K562 (cell line): ENCODE results near the gene NCOA4. TPM values are rescaled to one million over a fixed set of nuclear protein-coding genes. Genes with fewer than 3 reads are reported as not detected.

Source experiments
- ATF7 ChIP-seq: fragments of 450-650 bp; IDR thresholded peaks from 2 replicates; pipeline ENCODE4 v1.7.1; 2014; ENCODE audit warnings: mild to moderate bottlenecking, moderate library complexity
- ELF2 ChIP-seq: fragments of 250-450 bp; sonication (Bioruptor Pico); IDR thresholded peaks from 2 replicates; pipeline ENCODE4 v1.5.0; 2021; ENCODE audit warnings: mild to moderate bottlenecking
- ELF4 ChIP-seq: fragments of 450-650 bp; formaldehyde crosslinking; IDR thresholded peaks from 2 replicates; pipeline ENCODE4 v1.4.0; 2022; ENCODE audit warnings: missing genetic modification characterization
- HEY1 ChIP-seq: fragments of 250-450 bp; sonication (Bioruptor Pico); IDR thresholded peaks from 2 replicates; pipeline ENCODE4 v1.5.0; 2020; ENCODE audit warnings: mild to moderate bottlenecking, moderate library complexity, borderline replicate concordance
- HSF4 ChIP-seq: fragments of 250-450 bp; sonication (Bioruptor Pico); IDR thresholded peaks from 2 replicates; pipeline ENCODE4 v2.1.2; 2022; ENCODE audit warnings: mild to moderate bottlenecking, moderate library complexity, borderline replicate concordance
- KAT2B ChIP-seq: IDR thresholded peaks from one replicate; pipeline ENCODE4 v1.6.1; 2012; ENCODE audit warnings: low read depth, mild to moderate bottlenecking, control low read depth, inconsistent platforms, low read length, moderate library complexity
- MCM2 ChIP-seq: fragments of 450-650 bp; IDR thresholded peaks from 2 replicates; pipeline ENCODE4 v1.6.1; 2017; ENCODE audit warnings: low read depth, mild to moderate bottlenecking
- NR1H2 ChIP-seq: sonication (generic); formaldehyde crosslinking; IDR thresholded peaks from 2 replicates; pipeline ENCODE4 v1.4.0; 2020; ENCODE audit warnings: mild to moderate bottlenecking, missing genetic modification reagents
- PHB ChIP-seq: fragments of 250-450 bp; sonication (Bioruptor Pico); IDR thresholded peaks from 2 replicates; pipeline ENCODE4 v1.5.0; 2021
- RBM22 ChIP-seq: fragments of 200-400 bp; formaldehyde crosslinking; IDR thresholded peaks from 2 replicates; pipeline ENCODE4 v1.6.1; 2018; ENCODE audit warnings: low read length, low read depth; ENCODE audit not compliant: poor library complexity, severe bottlenecking
- SAFB ChIP-seq: fragments of 200-400 bp; formaldehyde crosslinking; IDR thresholded peaks from 2 replicates; pipeline ENCODE4 v1.6.1; 2017; ENCODE audit warnings: low read depth, low read length, borderline replicate concordance
- SIX5 ChIP-seq, 2 experiments: IDR thresholded peaks; 2 replicates each; pipeline ENCODE4 v1.6.1; 2011; ENCODE audit warnings: low read length in 2 of 2, borderline replicate concordance in 1 of 2, low read depth in 1 of 2, mild to moderate bottlenecking in 1 of 2, moderate library complexity in 1 of 2; ENCODE audit not compliant: insufficient read depth in 1 of 2
- STAT6 ChIP-seq: sonication (generic); formaldehyde crosslinking; IDR thresholded peaks from 2 replicates; pipeline ENCODE4 v1.8.1; 2023; ENCODE audit warnings: mild to moderate bottlenecking, missing genetic modification reagents
- VEZF1 ChIP-seq: fragments of 200-800 bp; sonication (Bioruptor generic); IDR thresholded peaks from 2 replicates; pipeline ENCODE4 v1.6.1; 2017; ENCODE audit warnings: missing genetic modification characterization, missing compliant biosample characterization
- ZBTB17 ChIP-seq: fragments of 450-650 bp; formaldehyde crosslinking; IDR thresholded peaks from 2 replicates; pipeline ENCODE4 v1.4.0; 2020; ENCODE audit warnings: mild to moderate bottlenecking
- ZNF253 ChIP-seq: fragments of 250-450 bp; sonication (Bioruptor Pico); conservative IDR thresholded peaks from 2 replicates; pipeline ENCODE4 v1.6.1; 2021; ENCODE audit warnings: mild to moderate bottlenecking
- ZNF384 ChIP-seq: IDR thresholded peaks from 2 replicates; pipeline ENCODE4 v1.6.1; 2012; ENCODE audit warnings: low read depth, low read length, improper control_type of control experiment
- ZNF444 ChIP-seq: fragments of 250-450 bp; sonication (Bioruptor Pico); IDR thresholded peaks from 2 replicates; pipeline ENCODE4 v1.4.0; 2020; ENCODE audit warnings: mild to moderate bottlenecking, moderate library complexity
- ZNF609 ChIP-seq: sonication (generic); formaldehyde crosslinking; IDR thresholded peaks from 2 replicates; pipeline ENCODE4 v1.8.1; 2023; ENCODE audit warnings: missing genetic modification reagents, mild to moderate bottlenecking, borderline replicate concordance
- polyA plus RNA-seq, 8 experiments: library from polyadenylated mRNA; depleted of rRNA in 4 of 8; stranded (reverse) in 5 of 8; unstranded in 3 of 8; fragments of >200 nt; fragmentation: Nextera tagmentation in 2 of 8; fragmentation: Illumina TruSeq in 1 of 8; extraction: Ambion mirVana in 2 of 8; extraction: Trizol in 1 of 8; gene quantifications; 2 replicates each; pipeline versions ENCODE4 v1.2.1 to v1.2.3, GENCODE V29; 2011 to 2014; ENCODE audit warnings: inconsistent platforms in 1 of 8, missing spikeins in 1 of 8
- total RNA-seq, 7 experiments: library from RNA; depleted of rRNA in 6 of 7; stranded (reverse); fragments of >200 nt in 6 of 7; fragmentation: Illumina TruSeq in 2 of 7; extraction: Trizol in 2 of 7; gene quantifications; 2 replicates each; pipeline versions ENCODE4 v1.2.1 to v1.2.3, GENCODE V29; 2011 to 2021; ENCODE audit warnings: low replicate concordance in 1 of 7

NCOA4 gene
- total and polyA plus RNA-seq, 9 of the 15 experiments (the other 6 are each of a cell fraction or from before 2014, with no cell fraction given) = 89.8 to 283 (median 181) TPM

- TF ChIP-seq ZNF609 (CRISPR knock-in tag) (no peak), HSF4 (CRISPR knock-in tag) (no peak), RBM22 (no peak), SIX5 (IDR thresholded peaks at IDR 0.05; ENCODE audit: borderline replicate concordance in 1 of 2, insufficient read depth in 1 of 2, low read depth in 1 of 2, low read length in 2 of 2) (no peak), PHB (CRISPR knock-in tag) (no peak), KAT2B (no peak), MCM2 (no peak), ZNF444 (CRISPR knock-in tag) (no peak), ZNF384 (peak; percentile 44; the same call in 1 of the 2 replicates), ATF7 (0 out of 2 replicates have a peak, but pooled peaks have one; percentile 25), VEZF1 (CRISPR knock-in tag) (peak; percentile 57), STAT6 (no peak), NR1H2 (CRISPR knock-in tag) (no peak), SAFB (no peak), HEY1 (0 out of 2 replicates have a peak, but pooled peaks have one; percentile 45), ELF2 (CRISPR knock-in tag) (no peak), ZNF253 (CRISPR knock-in tag) (no peak), ELF4 (no peak), ZBTB17 (CRISPR knock-in tag) (no peak)
Observed at GRCh38 chr10:46028584-46029460, 1.6 kb downstream of the NCOA4 start (continued).
